HG03095 (cell line): Measurements from ENCODE around the gene PPARG.
"Not testable (repeated sequence)": the region's sequence is repeated elsewhere in the genome, so short reads cannot be mapped to it uniquely, and the experiment has no call there.

ENCODE experiments used
- ATAC-seq: cut with Tn5 transposase; IDR thresholded peaks from one replicate; pipeline ENCODE4 v1.9.1; 2021; ENCODE audit warnings: moderate library complexity; ENCODE audit not compliant: unreplicated experiment

The PPARG gene

GRCh38 chr3:12288182-12289129 lies at the start of gene PPARG:
Gene PPARG, plus strand, starts transcription at chr3:12289070. Its CDS starts 90,642 bp downstream, at chr3:12379712.
- ATAC-seq, result no peak

- ATAC-seq, result no peak
Observed at GRCh38 chr3:12239301-12239700, 49.6 kb upstream of the PPARG start.

- no peak for ATAC-seq
Observed at GRCh38 chr3:12242772-12243171, 46.1 kb upstream of the PPARG start.

GRCh38 chr3:12246497-12247163 lies 42.2 kb upstream of the PPARG start:
- ATAC-seq, result no peak

- ATAC-seq, result no peak
Observed at GRCh38 chr3:12247411-12247810, 41.5 kb upstream of the PPARG start.

- ATAC-seq, result no peak
Observed at GRCh38 chr3:12249519-12249918, 39.4 kb upstream of the PPARG start.

- ATAC-seq, result no peak
Observed at GRCh38 chr3:12252889-12253288, 36.0 kb upstream of the PPARG start.

GRCh38 chr3:12253516-12254343 lies 35.1 kb upstream of the PPARG start:
- no peak for ATAC-seq

GRCh38 chr3:12255393-12255792 lies 33.5 kb upstream of the PPARG start:
- no peak for ATAC-seq

- ATAC-seq, result no peak
Observed at GRCh38 chr3:12258911-12259310, 30.0 kb upstream of the PPARG start.

- not testable (repeated sequence) for ATAC-seq
Observed at GRCh38 chr3:12262173-12262572, 26.7 kb upstream of the PPARG start.

GRCh38 chr3:12265508-12265907 lies 23.4 kb upstream of the PPARG start:
- ATAC-seq, result no peak

- no peak for ATAC-seq
Observed at GRCh38 chr3:12266038-12266437, 22.8 kb upstream of the PPARG start.

GRCh38 chr3:12267376-12268030 lies 21.4 kb upstream of the PPARG start:
- no peak for ATAC-seq

GRCh38 chr3:12268049-12268735 lies 20.7 kb upstream of the PPARG start:
- no peak for ATAC-seq

- ATAC-seq, result no peak
Observed at GRCh38 chr3:12270976-12271375, 17.9 kb upstream of the PPARG start.

- peak; percentile 99 for ATAC-seq
Observed at GRCh38 chr3:12273045-12273695, 15.7 kb upstream of the PPARG start.

GRCh38 chr3:12275974-12276650 lies 12.8 kb upstream of the PPARG start:
- ATAC-seq, result no peak

GRCh38 chr3:12276827-12277226 lies 12.0 kb upstream of the PPARG start:
- ATAC-seq, result not testable (repeated sequence)
